HG03280 (cell line): ENCODE data around the gene CTU1.
A peak's percentile ranks its signal among the peaks of the same experiment; 100 is the strongest.
"Not testable (repeated sequence)": the region's sequence is repeated elsewhere in the genome, so short reads cannot be mapped to it uniquely, and the experiment has no call there.

Experiments
- ATAC-seq: cut with Tn5 transposase; IDR thresholded peaks from one replicate; pipeline ENCODE4 v1.9.1; 2021; ENCODE audit warnings: mild to moderate bottlenecking, moderate library complexity; ENCODE audit not compliant: unreplicated experiment

CTU1 gene

GRCh38 chr19:51108066-51108804 is at the start of gene CTU1:
Gene CTU1 (minus strand): TSS chr19:51108409. CDS start chr19:51104569, 3,840 bp downstream.
- ATAC-seq, result peak; percentile 96

- no peak for ATAC-seq
Observed at GRCh38 chr19:51157265-51157664, 49.1 kb upstream of the CTU1 start.

GRCh38 chr19:51156710-51157109 is 48.5 kb upstream of the CTU1 start:
- no peak for ATAC-seq

GRCh38 chr19:51150627-51151026 is 42.4 kb upstream of the CTU1 start:
- no peak for ATAC-seq

GRCh38 chr19:51148580-51148979 is 40.4 kb upstream of the CTU1 start:
- no peak for ATAC-seq

GRCh38 chr19:51147663-51148062 is 39.5 kb upstream of the CTU1 start:
- no peak for ATAC-seq

GRCh38 chr19:51146751-51147150 is 38.5 kb upstream of the CTU1 start:
- ATAC-seq, result no peak

- ATAC-seq, result no peak
Observed at GRCh38 chr19:51145916-51146493, 37.8 kb upstream of the CTU1 start.

- ATAC-seq, result no peak
Observed at GRCh38 chr19:51144482-51145045, 36.4 kb upstream of the CTU1 start.

GRCh38 chr19:51143486-51143885 is 35.3 kb upstream of the CTU1 start:
- no peak for ATAC-seq

- ATAC-seq, result not testable (repeated sequence)
Observed at GRCh38 chr19:51142809-51143475, 34.7 kb upstream of the CTU1 start.

GRCh38 chr19:51142119-51142518 is 33.9 kb upstream of the CTU1 start, which contains the start of gene SIGLEC7:
Gene SIGLEC7 (plus strand): TSS chr19:51142301. CDS start chr19:51142370, 69 bp downstream.
- ATAC-seq, result no peak

GRCh38 chr19:51141181-51141580 is 33.0 kb upstream of the CTU1 start:
- no peak for ATAC-seq

- no peak for ATAC-seq
Observed at GRCh38 chr19:51140441-51140840, 32.2 kb upstream of the CTU1 start.

GRCh38 chr19:51139299-51140014 is 31.2 kb upstream of the CTU1 start:
- no peak for ATAC-seq

- ATAC-seq, result no peak
Observed at GRCh38 chr19:51138549-51138979, 30.4 kb upstream of the CTU1 start.

- no peak for ATAC-seq
Observed at GRCh38 chr19:51137792-51138425, 29.7 kb upstream of the CTU1 start.

- no peak for ATAC-seq
Observed at GRCh38 chr19:51136851-51137551, 28.8 kb upstream of the CTU1 start.

GRCh38 chr19:51135986-51136762 is 28.0 kb upstream of the CTU1 start:
- no peak for ATAC-seq
